SK-N-SH (cell line): ENCODE measurements around the gene COX5A. TPM values are rescaled to one million over a fixed set of nuclear protein-coding genes. Genes with fewer than 3 reads are reported as not detected.

Experiments
- CTCF ChIA-PET: fragments of 300-600, 350-600 bp; formaldehyde crosslinking; extraction: SDS; loops from one replicate; lab custom pipeline; 2021; lab: Yijun Ruan, JAX
- POLR2A ChIA-PET: fragments of 350-600 bp; sonication (Branson Sonifier 250); formaldehyde crosslinking; extraction: SDS; loops from one replicate; lab custom pipeline; 2020; ENCODE audit warnings: antibody characterized with exemption, inconsistent platforms; lab: Yijun Ruan, JAX
- DNase-seq: peaks from one replicate; pipeline ENCODE4 v3.0.0; 2012
- H2AFZ ChIP-seq: fragments of 200-600 bp; sonication (generic); 2 replicates; pipeline ENCODE4 v1.8.1; 2016; ENCODE audit warnings: antibody characterized with exemption, mild to moderate bottlenecking, low read depth
- H3F3A ChIP-seq: fragments of 200-600 bp; sonication (generic); replicated peaks from 2 replicates; pipeline ENCODE3; 2016; ENCODE audit warnings: antibody characterized with exemption, mild to moderate bottlenecking; ENCODE audit not compliant: insufficient read depth
- H3K27ac ChIP-seq, 2 experiments: fragments of 200-500 bp in 1 of 2; fragments of 200-600 bp in 1 of 2; sonication (Bioruptor generic) in 1 of 2; sonication (generic), shearing (Covaris generic) in 1 of 2; 2 replicates each; pipeline versions ENCODE4 v1.5.1 to v1.6.1; 2014 to 2016; ENCODE audit warnings: low read depth in 2 of 2, inconsistent platforms in 1 of 2, low read length in 1 of 2, mild to moderate bottlenecking in 1 of 2, mixed read lengths in 1 of 2
- H3K27me3 ChIP-seq: fragments of 200-600 bp; sonication (generic), shearing (Covaris generic); 2 replicates; pipeline ENCODE4 v1.6.1; 2016; ENCODE audit warnings: mixed run types; ENCODE audit not compliant: insufficient read depth
- H3K36me3 ChIP-seq, 2 experiments: fragments of 200-500 bp in 1 of 2; fragments of 200-600 bp in 1 of 2; sonication (Bioruptor generic) in 1 of 2; sonication (generic) in 1 of 2; replicated peaks in 1 of 2; 2 replicates each; pipeline versions ENCODE3 to v1.5.1; 2014 to 2016; ENCODE audit warnings: low read length in 1 of 2, mild to moderate bottlenecking in 1 of 2; ENCODE audit not compliant: insufficient read depth in 2 of 2, control insufficient read depth in 1 of 2
- H3K4me1 ChIP-seq, 2 experiments: fragments of 200-500 bp in 1 of 2; fragments of 200-600 bp in 1 of 2; sonication (Bioruptor generic) in 1 of 2; sonication (generic), shearing (Covaris generic) in 1 of 2; 2 replicates each; pipeline versions ENCODE4 v1.5.1 to v1.6.1; 2014 to 2016; ENCODE audit warnings: low read depth in 1 of 2, low read length in 1 of 2, mixed run types in 1 of 2; ENCODE audit not compliant: insufficient read depth in 2 of 2, control insufficient read depth in 1 of 2
- H3K4me2 ChIP-seq: fragments of 200-600 bp; sonication (generic), shearing (Covaris generic); 2 replicates; pipeline ENCODE4 v1.6.1; 2017; ENCODE audit warnings: mixed run types
- H3K4me3 ChIP-seq, 2 experiments: fragments of 200-500 bp in 1 of 2; fragments of 200-600 bp in 1 of 2; sonication (Bioruptor generic) in 1 of 2; sonication (generic), shearing (Covaris generic) in 1 of 2; 2 replicates each; pipeline versions ENCODE4 v1.5.1 to v1.8.1; 2014 to 2016; ENCODE audit warnings: low read depth in 2 of 2, inconsistent platforms in 1 of 2, low read length in 1 of 2, mild to moderate bottlenecking in 1 of 2, mixed read lengths in 1 of 2, moderate library complexity in 1 of 2
- H3K79me2 ChIP-seq: fragments of 200-600 bp; sonication (generic); 2 replicates; pipeline ENCODE4 v1.8.1; 2017; ENCODE audit warnings: mild to moderate bottlenecking; ENCODE audit not compliant: insufficient read depth
- H3K9ac ChIP-seq: fragments of 200-600 bp; sonication (generic); 2 replicates; pipeline ENCODE4 v1.6.1; 2017; ENCODE audit warnings: mixed run types
- H3K9me2 ChIP-seq: fragments of 200-600 bp; sonication (generic); 2 replicates; pipeline ENCODE4 v1.6.1; 2017; ENCODE audit warnings: mixed run types
- H3K9me3 ChIP-seq: fragments of 200-600 bp; sonication (generic); 2 replicates; pipeline ENCODE4 v1.6.1; 2017; ENCODE audit warnings: mixed run types, mild to moderate bottlenecking, moderate library complexity
- H4K20me1 ChIP-seq: fragments of 200-600 bp; sonication (generic); 2 replicates; pipeline ENCODE4 v1.6.1; 2017; ENCODE audit warnings: mild to moderate bottlenecking, mixed run types; ENCODE audit not compliant: insufficient read depth
- FOSL2 ChIP-seq: IDR thresholded peaks from 2 replicates; pipeline ENCODE4 v1.4.0; 2012; ENCODE audit warnings: low read depth, mild to moderate bottlenecking, moderate library complexity, borderline replicate concordance
- GATA2 ChIP-seq: sonication (generic); formaldehyde crosslinking; IDR thresholded peaks from 2 replicates; pipeline ENCODE4 v1.5.0; 2020; ENCODE audit warnings: mild to moderate bottlenecking, missing genetic modification reagents
- JUND ChIP-seq: IDR thresholded peaks from 2 replicates; pipeline ENCODE4 v1.4.0; 2012
- NFIC ChIP-seq: IDR thresholded peaks from 2 replicates; pipeline ENCODE4 v1.4.0; 2012; ENCODE audit warnings: borderline replicate concordance
- POLR2AphosphoS5 ChIP-seq: IDR thresholded peaks from 2 replicates; pipeline ENCODE4 v1.6.1; 2012; ENCODE audit warnings: low read depth, low read length
- RAD21 ChIP-seq: IDR thresholded peaks from 2 replicates; pipeline ENCODE4 v1.6.1; 2012; ENCODE audit warnings: mild to moderate bottlenecking, low read length
- RXRA ChIP-seq: IDR thresholded peaks from 2 replicates; pipeline ENCODE4 v1.4.0; 2012; ENCODE audit warnings: low read depth, mild to moderate bottlenecking, borderline replicate concordance
- SMC3 ChIP-seq: IDR thresholded peaks from 2 replicates; pipeline ENCODE4 v1.6.1; 2012; ENCODE audit warnings: low read depth, low read length, improper control_type of control experiment
- TEAD4 ChIP-seq: IDR thresholded peaks from 2 replicates; pipeline ENCODE4 v1.4.0; 2012; ENCODE audit warnings: mild to moderate bottlenecking, borderline replicate concordance; ENCODE audit not compliant: insufficient read depth
- WGBS: methylation state at CpG from one replicate; pipeline ENCODE4 v1.1.6; 2017; ENCODE audit warnings: low lambda C conversion rate; 5-methylcytosine and 5-hydroxymethylcytosine counted together
- polyA plus RNA-seq, 3 experiments: library from polyadenylated mRNA; depleted of rRNA; stranded (reverse); fragments of >200 nt; gene quantifications; 2 replicates each; pipeline ENCODE4 v1.2.3, GENCODE V29; 2012
- TF ChIP-seq, protein P1 (sequence below): IDR thresholded peaks from 2 replicates; pipeline ENCODE4 v1.4.0; 2012; ENCODE audit warnings: low read depth
- TF ChIP-seq, protein P2 (sequence below): IDR thresholded peaks from 2 replicates; pipeline ENCODE4 v1.4.0; 2012; ENCODE audit warnings: low read depth, borderline replicate concordance
- TF ChIP-seq, protein P3 (sequence below): fragments of 150-350 bp; IDR thresholded peaks from 2 replicates; pipeline ENCODE4 v1.6.1; 2017; ENCODE audit warnings: antibody characterized with exemption, low read length, low read depth, borderline replicate concordance
- TF ChIP-seq, protein P4 (sequence below): IDR thresholded peaks from 2 replicates; pipeline ENCODE4 v1.4.0; 2012; ENCODE audit warnings: low read depth, borderline replicate concordance

COX5A gene
- polyA plus RNA-seq, 1 of the 3 experiments (the other 2 are of a cell fraction) = 158 TPM

DNA sequence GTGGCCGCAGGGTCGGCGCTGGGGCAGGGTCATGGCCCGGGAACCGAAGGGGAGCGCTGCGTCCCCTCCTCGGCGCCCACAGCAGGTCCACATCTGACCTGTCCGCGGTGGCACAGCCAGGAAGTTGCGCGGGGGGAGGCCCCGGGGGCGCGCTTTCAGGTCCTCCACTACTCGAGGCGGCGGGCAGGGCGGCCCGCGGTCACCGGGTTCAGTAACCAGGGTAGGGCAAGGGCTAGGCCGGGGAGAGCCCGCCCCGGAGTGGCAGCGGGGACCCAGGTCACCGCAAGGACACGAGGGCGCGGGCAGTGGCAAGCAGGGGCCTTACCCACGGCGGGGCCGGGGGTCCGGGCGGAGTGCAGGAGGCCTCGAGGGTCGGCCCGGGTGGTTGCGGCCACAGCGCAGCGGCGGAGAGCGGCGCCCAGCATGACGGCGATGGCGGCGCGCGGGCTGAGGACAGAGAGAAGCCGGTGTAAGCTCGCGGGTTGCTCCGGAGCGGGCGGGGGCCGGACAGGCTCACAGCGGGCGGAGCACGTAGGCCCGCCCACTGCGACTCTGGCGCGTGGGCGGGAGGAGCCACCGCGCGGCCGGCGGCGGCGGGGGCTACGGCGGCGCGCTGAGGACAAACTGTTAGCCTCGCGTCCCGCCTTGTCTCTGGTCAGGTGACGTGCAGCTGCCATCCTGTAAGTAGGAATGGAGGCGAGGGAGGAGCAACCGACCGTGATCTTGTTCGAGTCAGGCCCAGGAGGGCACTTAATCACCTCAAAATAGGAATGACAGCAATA lies at the start of gene COX5A (continued):
- TF ChIP-seq GATA2 = no peak
- TF ChIP-seq, protein P1, sequence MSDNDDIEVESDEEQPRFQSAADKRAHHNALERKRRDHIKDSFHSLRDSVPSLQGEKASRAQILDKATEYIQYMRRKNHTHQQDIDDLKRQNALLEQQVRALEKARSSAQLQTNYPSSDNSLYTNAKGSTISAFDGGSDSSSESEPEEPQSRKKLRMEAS = peak; percentile 72
- no peak for TF ChIP-seq NFIC
- no peak for TF ChIP-seq SMC3
- TF ChIP-seq TEAD4 = 0 out of 2 replicates have a peak, but pooled peaks have one; percentile 22
- peak; percentile 17; the same call in 1 of the 2 replicates for TF ChIP-seq RAD21
- TF ChIP-seq, protein P2, sequence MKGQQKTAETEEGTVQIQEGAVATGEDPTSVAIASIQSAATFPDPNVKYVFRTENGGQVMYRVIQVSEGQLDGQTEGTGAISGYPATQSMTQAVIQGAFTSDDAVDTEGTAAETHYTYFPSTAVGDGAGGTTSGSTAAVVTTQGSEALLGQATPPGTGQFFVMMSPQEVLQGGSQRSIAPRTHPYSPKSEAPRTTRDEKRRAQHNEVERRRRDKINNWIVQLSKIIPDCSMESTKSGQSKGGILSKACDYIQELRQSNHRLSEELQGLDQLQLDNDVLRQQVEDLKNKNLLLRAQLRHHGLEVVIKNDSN = peak; percentile 92
- TF ChIP-seq JUND = no peak
- TF ChIP-seq FOSL2 = no peak
- TF ChIP-seq, protein P3, sequence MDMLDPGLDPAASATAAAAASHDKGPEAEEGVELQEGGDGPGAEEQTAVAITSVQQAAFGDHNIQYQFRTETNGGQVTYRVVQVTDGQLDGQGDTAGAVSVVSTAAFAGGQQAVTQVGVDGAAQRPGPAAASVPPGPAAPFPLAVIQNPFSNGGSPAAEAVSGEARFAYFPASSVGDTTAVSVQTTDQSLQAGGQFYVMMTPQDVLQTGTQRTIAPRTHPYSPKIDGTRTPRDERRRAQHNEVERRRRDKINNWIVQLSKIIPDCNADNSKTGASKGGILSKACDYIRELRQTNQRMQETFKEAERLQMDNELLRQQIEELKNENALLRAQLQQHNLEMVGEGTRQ = peak; percentile 74; the same call in 1 of the 2 replicates
- TF ChIP-seq RXRA = peak; percentile 49; the same call in 1 of the 2 replicates

DNA sequence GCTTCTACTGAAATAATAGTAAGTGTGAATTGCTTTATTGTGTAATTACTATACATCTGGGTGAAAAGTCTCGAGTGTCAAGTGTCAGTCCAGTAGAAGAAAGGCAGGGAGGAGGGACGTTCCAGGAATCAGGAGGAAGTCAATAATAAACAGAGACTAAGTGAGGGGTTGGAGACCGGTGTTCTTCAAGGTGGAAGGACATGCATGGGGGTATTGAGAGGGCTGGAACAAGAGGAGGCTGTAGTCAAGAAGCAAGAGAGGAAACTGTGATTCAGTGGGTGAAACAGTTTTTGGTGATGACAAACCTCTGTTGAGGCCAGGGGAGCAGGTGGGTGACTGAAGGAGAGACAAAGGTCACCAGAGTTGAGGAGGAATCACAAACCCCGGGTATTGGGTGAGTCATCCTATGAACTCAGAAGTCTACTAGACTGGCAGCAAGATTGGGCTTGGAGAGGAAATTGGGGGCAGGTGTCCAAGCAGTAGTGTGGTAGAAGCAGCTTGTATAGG lies 45.9 kb upstream of the COX5A start:
- H3K4me3 ChIP-seq = no peak overlapping the region
- no peak overlapping the region for H3K4me2 ChIP-seq
- no peak for TF ChIP-seq POLR2AphosphoS5
- TF ChIP-seq, protein P2 = no peak
- TF ChIP-seq, protein P4, sequence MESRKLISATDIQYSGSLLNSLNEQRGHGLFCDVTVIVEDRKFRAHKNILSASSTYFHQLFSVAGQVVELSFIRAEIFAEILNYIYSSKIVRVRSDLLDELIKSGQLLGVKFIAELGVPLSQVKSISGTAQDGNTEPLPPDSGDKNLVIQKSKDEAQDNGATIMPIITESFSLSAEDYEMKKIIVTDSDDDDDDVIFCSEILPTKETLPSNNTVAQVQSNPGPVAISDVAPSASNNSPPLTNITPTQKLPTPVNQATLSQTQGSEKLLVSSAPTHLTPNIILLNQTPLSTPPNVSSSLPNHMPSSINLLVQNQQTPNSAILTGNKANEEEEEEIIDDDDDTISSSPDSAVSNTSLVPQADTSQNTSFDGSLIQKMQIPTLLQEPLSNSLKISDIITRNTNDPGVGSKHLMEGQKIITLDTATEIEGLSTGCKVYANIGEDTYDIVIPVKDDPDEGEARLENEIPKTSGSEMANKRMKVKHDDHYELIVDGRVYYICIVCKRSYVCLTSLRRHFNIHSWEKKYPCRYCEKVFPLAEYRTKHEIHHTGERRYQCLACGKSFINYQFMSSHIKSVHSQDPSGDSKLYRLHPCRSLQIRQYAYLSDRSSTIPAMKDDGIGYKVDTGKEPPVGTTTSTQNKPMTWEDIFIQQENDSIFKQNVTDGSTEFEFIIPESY = no peak
- no peak overlapping the region for H3K27ac ChIP-seq
- H3K9ac ChIP-seq = no peak overlapping the region
- no peaks in the 10 kb centered on the region for H3K36me3 ChIP-seq
- no peaks in the 10 kb centered on the region for H3K79me2 ChIP-seq
- POLR2A ChIA-PET = no interaction called here
- H2AFZ ChIP-seq = no peak overlapping the region
- WGBS = 29% methylated on average over 4 of the region's 4 CpGs
- DNase-seq = no peak
- H3K4me1 ChIP-seq = peaks cover 0 to 1% of the 10 kb centered on the region in 2 experiments; a peak in 1 of 4 replicates
- H3K9me3 ChIP-seq = no peaks in the 10 kb centered on the region
- CTCF ChIA-PET = interaction anchor here (1.2 to 2.1 kb wide), 2 partner anchors 33 to 352 kb away, joined by 4 read pairs; no protein-coding TSS in a partner anchor
- H3F3A ChIP-seq = peaks cover 3% of the 10 kb centered on the region
- no peaks in the 10 kb centered on the region for H4K20me1 ChIP-seq
- no peaks in the 10 kb centered on the region for H3K27me3 ChIP-seq
- no peaks in the 10 kb centered on the region for H3K9me2 ChIP-seq
